SHP77 treated with DMSO at 0.1 percent for 48 hours (cell line): ENCODE data around the gene DLGAP1.
"Not testable (repeated sequence)": the region's sequence is repeated elsewhere in the genome, so short reads cannot be mapped to it uniquely, and the experiment has no call there.

ENCODE experiments used
- DNase-seq: peaks from one replicate; lab custom pipeline; 2025; lab: John Stamatoyannopoulos, UW

The DLGAP1 gene

DNA sequence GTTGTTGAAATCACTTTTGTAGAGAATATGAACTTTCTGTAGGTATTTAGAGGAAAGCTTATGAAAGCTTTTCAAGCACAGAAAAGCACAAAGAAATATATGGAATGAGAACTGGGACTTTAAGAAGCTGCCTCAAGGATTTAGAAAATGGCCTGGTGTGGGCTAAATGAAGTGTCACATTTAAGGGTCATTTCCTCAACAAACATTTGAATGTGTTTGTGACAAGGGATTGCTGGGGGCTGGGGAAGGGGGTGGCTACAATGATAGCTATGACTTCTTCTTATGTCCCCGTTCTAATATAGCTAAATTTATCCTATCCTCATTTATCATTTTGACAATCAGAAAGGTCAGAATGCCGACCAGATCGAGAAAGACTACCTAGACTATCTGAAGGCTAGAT is 69.2 kb downstream of the DLGAP1 start:
- no peak for DNase-seq

DNA sequence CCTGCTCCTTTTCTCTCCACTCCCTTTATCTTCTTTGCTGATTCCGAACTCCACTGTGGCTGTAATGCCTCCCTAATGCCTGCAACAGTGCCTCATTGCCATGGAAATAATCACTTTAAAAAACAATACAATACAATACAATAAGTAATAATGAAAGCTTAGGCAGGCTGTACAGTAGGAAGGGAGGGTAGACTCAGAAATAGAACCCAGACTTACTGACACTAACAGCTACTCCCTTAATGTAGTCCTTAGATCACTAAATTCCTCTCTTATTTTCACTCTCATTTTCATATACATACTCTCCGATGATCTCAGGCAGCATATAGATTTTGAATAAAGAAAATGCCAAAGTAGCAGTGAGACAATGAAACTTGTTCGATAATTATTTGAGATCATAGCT is 70.2 kb downstream of the DLGAP1 start:
- no peak for DNase-seq

DNA sequence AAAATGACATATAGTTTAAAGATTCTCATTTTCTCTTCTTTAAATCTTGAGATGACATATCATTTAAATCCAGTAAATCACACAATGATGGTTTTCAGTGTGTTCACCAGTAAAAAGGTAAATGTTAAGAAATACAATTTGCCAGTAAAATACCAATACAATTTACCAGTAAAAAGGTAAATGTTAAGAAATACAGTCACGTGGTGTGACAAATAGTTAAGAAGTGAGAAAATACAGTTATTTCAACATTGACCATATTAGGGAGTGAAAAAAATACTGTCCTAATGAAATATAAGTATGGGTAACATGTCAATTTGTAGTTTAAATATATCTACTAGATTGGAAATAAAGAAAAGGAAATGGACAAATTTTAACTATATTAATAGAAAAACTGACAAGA is 80.5 kb downstream of the DLGAP1 start:
- no peak for DNase-seq

DNA sequence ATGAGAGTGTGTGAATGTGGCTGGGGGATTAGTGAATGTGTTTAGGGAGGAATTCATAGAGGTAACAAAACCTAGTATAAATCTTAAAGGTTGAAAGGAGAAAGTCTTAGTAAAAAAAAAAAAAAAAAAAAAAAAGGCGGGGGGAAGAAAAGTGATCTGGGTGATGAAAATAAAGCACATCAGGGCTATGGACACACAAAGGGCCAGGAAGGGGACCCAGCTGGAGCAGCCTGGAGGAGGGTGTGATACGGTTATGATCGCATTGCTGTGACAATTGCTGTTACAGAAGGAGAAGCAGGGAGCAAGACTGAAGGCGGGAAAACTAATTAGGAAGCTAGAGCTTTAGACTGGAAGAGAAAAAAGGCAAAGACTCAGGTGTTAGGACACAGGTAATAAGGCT is 85.4 kb downstream of the DLGAP1 start:
- DNase-seq, result no peak

DNA sequence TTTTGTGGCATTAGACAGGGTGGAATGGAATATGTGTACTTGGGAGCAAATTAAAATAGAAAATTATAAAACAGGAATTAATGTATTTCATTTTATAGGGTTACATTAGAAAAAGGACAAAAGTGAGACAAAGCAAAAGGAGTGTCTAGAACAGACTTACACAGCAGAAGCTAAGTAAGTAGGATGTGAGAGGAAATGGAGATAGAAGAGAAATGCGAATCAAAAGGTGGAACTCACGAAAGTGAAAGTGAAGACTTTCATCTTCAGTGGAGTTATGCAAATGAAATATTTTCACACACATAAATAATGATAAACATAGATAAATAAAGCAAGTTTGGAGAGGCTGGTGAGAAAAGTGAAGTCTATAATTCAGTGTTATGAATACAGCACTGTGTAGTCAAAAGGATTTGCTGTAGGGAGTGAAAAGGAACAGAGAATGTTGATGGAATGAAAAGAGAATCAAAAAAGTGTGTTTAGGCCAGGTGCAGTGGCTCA is 94.8 kb downstream of the DLGAP1 start:
- DNase-seq, result no peak

DNA sequence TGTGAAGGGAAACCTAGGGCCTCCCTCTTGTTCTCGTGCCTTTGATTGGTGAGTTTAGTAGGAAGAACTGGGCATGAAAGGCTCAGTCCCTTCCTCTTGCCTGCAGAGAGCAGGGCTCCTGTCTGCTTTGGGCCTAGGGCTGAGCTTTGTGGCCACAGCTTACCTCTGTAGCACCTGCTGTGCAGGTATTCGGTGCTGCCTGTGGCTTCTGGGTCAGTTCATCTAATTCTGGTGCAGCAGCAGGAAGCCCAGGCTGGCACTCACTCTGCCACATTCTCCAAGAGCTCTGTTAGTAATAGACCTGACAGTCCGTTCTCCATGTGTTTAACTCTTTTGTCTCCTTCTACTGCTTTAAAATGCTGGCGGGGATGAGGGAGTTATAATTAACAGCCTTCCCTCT is 96.5 kb downstream of the DLGAP1 start:
- no peak for DNase-seq

DNA sequence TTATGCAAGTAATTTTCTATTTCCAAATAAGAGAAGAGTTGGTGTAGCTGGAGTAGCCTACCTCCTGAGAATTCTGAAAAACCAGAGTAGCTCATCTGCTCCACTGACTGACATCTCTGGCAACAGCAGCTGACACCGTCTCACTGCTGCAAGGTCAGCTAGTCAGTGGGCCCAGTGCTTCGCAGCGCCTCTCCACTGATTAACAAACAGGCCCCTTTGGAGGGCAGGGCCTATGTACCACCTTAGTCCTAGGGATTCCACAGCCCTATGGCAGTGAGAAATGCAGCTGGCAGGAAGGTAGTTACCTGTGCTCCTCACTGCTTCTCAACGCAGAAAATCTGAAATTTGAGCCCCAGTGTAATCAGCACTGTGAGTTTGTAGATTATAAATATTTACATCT is 97.5 kb downstream of the DLGAP1 start:
- DNase-seq, result no peak

DNA sequence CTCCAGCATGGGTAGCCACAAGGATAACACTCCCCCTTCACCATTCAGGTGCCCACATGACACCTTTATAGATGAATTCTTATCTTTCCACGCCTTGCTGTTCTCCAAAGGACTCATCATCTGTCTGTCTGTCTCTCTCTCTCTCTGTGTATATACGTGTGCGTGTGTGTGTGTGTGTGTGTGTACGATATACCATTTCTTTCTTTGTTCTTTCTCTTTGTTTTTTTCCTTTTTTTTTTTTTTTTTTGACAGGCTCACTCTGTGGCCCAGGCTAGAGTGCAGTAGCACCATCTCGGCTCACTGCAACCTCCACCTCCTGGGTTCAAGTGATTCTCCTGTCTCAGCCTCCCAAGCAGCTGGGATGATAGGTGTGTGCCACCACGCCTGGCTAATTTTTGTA is 98.2 kb downstream of the DLGAP1 start:
- no peak for DNase-seq

DNA sequence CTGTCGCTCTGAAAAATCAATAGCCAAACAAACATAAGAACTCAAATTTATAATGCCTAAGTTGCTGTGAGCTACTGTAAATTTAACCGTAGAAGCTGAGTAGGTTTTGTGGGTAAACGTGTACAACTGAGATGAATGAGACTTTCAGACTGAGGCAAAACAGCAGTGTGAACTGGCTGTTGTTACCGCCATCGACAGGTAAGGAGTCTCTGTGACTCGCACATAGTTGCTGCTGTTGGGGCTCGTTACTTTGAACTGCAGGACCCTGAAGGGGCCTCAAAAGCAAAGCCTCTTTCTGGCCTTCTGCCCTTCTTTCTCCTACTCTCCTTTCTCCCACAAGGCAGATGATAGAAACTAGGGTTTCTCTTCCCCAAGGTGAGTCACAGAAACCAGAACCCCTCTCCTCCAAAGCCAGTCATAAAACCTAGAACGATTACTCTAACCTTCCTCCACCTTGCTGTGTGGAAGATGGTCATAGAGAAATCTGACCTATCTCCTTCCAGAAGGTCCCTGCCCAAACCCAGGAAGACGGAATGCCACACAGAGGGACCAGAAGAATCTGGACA is 101.2 kb downstream of the DLGAP1 start:
- no peak for DNase-seq

DNA sequence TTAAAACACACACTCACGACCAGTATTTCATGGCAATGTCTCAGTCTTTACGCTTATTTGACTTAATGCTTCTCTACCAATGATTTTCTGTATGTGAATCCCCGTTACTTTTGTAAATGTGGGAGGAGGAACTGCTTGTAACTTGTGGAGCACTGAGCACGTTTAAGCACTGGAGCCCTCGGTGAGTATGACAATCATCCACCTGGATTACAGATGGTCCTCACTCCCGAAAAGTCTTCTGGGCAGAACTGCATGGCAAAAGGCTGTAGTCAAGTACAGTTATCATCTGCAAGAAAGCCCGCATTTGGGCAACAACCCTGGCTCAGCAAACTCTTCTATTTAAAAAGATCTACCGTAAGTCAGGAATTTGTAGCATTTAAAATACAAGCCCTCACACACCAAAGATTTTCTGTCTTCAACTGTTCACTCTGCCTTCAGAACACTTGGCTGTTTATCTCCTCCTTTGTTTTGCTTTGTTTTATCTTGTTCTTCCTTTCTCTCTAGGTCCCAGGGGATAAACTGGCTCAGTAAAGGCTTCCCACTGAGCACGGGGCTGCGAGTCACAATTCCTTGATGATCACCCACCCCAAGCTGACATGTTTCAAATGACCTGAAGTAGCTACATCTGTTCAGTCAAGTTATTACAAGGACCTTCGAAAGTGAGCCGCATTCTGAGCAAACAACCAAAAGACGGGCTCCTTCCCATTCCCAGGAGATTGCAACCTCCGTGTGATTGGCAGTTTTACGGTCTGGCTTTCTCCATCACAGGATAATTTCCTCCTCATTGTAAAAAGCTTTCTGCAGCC is 102.2 kb downstream of the DLGAP1 start:
- DNase-seq, result no peak

DNA sequence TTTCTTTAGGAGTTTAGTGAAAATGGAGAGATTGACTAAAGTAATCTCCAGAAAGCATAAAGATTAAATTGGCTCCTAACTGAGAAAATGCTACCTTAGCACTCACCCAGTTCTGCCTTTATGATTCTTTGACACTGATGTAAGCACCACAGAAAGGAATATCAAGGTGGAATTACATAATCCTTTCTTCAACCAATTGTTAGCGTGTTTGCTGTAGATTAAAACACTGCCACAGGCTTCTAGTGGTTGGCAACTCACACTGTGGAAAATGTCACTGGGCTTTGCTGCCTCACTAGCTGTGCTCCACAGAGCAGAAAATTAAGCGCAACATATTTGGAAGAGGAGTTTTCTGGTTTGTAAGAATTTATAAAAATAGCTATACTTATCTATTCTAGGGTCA is 104.1 kb downstream of the DLGAP1 start:
- DNase-seq, result no peak

DNA sequence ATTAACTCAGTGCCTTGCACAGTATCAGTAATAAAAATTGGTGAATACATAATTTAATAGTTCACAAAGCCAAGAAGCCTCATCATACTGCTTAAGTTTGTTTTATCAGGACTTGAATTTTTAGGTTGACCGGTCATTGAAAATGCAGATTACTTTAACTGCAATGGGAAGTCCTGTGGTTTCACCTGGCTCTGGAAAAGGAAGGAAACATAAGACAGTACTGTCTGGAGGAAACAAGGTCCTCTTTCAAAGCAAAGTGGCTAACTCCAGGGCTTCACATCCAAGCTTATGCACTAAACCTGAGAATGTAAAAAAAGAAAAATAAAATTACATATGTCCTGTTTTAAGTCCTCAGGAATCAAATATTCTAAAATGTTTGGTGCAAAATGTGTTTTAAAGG is 119.7 kb downstream of the DLGAP1 start:
- no peak for DNase-seq

DNA sequence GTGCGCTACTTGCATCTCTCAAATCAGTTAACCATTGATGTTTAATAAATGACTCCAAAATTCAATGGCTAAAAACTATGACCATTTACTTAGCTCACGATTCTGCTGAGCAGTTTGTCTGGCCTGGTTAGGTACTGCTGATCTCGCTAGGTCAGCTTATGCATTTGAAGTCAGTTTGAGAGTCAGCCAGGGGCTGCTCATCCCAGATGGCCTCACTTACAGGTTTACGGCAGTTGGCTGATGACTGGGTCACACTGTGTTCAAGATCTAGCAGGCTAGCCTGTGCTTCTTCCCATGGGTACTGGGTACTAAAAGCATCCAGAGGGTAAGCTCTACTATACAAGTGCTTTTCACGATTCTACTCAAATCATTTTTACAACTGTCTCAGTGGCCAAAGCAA is 122.1 kb downstream of the DLGAP1 start:
- no peak for DNase-seq

DNA sequence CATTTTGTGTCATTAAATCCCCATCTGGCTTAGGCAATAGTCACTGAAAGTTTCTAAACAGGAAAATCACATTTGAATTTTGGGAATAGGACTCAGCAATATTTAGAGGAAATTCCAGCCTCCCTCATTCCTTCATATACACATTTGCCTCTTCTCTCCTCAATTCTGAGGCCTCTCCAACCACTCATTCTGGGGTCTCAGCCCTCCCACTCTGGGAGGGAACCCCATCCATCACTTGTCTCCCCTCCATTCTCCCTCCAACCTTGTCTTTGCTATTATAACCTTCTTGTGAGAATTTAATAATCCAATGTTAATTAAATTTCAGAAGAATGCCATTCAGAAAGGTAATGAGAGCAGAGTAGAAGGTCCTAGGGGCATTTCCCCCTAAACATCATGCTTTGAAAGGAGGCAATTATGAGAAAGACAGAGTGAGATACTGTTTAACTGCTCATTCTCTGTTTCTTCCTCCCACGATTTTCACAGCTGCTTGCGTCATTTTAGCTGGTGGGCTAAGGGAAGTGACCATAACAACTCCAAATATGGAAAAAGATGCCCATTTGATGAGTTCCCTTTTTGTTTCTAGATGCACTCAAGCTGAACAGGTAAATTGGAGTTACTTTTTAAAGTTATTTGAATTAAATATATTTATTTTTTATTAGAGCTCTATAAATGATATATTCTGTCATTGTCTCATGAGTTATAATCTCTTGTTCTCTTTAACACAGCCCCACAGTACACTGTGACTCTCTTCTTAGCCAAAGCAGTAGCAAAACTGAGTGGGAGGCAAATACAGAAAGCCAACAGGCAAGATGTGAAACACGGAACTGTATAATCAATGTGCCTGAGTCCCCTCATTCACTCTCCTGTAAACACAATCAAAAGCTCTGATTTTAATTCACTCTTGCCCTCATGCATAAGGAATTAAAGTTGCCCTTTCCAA is 135.1 kb downstream of the DLGAP1 start:
- no peak for DNase-seq

DNA sequence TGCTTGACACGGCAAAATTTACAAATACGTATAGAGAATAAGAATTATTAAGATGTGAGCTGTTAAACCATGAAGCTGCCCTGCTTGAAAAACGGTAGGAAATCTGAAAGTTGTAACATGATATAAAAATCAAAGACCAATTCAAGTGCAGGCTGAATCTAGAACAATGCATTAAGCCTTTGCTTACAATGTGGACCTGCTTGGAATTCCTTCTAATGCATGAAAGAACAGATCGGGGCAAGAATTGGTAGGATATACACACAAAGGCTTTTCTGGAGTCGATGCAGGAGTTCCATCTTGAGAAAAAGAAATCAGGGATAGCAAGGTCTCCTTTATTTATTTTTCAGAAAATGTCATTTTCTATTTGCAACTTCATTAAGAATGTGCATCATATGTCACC is 136.8 kb downstream of the DLGAP1 start:
- no peak for DNase-seq

DNA sequence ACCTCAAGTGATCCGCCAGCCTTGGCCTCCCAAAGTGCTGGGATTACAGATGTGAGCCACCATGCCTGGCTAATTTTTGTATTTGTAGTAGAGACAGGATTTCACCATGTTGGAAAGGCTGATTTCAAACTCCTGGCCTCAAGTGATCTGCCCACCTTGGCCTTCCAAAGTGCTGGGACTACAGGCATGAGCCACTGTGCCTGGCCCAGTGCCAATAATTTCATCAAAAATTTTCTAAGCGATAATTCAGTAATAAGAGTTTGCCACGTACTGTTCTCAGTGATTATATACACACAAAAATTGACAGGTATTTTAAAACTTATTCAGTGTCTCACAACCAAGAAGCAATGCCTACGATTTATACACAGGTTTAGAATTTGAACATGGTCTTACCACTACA is 143.2 kb downstream of the DLGAP1 start:
- DNase-seq, result not testable (repeated sequence)

DNA sequence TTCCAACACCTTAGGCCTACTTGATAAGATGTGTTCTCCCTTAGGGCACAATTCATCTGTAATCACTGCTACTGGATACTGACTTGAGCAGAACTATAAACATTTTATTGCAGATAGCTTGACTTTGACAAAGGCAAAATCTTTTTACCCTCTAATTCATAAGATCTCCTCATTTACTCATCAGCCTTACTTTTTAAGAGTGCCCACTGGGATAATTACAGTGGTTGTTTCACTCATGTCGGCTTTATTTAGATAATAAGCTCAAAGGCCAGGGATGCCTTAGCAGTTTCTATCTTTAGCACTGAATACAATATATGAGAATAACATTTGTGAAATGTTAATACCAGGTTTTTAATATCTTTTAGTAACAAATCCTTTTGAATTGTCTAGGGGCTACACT is 144.0 kb downstream of the DLGAP1 start:
- DNase-seq, result no peak

DNA sequence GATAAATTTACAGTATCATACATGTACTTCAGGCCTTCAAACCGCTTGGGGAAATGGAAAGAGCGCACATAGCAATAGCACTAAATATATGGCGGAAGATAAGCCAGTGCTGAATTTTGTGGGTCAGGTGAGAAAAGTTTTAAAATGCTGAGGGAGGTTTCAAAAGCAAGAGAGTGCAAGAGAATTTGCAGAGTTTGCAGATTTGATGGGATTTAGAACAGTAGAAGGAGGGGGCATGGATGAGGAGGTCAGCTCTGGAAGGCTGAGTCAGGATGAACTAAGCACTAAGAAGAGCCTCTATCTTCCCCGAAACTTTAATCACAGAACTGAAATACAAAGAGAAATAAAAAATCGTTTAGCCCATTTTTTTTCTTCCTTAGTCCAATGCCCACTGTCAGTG is 145.9 kb downstream of the DLGAP1 start:
- no peak for DNase-seq

DNA sequence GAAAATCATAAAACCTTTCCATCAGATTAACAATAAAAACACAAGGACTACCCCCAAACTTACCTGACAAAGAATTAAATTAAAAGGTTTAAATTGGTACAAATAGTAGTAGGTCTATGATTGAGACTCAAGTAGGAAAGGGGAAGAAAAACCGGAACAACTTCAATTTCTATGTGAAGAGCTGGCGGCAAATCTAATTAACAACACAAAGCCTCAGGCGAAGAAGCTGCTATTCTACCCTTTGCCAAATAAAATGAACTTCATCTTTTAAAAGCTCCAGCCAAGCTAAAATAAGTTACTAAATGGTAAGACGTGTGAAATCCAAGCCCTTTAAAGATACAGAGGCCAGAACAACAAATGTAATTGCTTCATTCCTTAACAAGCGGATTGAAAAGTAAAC is 146.5 kb downstream of the DLGAP1 start:
- DNase-seq, result no peak

DNA sequence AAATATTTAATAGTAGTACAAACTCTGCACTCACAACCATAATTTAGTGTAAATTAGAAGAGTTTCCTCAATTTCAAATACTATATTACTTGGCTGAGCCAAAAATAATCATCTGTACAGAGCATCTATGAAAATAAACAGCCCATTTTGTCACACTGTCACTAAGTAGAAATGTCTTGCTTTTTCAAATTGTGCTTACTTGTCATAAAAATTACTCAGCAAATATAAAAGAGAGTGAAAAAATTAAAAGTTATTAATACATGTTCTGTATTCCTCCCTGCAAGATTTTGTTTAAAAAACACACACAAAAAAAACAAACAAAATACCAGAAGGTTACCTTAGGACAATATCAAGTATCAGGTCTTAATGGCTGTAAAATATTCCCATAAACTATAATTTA is 155.7 kb downstream of the DLGAP1 start:
- DNase-seq, result no peak

DNA sequence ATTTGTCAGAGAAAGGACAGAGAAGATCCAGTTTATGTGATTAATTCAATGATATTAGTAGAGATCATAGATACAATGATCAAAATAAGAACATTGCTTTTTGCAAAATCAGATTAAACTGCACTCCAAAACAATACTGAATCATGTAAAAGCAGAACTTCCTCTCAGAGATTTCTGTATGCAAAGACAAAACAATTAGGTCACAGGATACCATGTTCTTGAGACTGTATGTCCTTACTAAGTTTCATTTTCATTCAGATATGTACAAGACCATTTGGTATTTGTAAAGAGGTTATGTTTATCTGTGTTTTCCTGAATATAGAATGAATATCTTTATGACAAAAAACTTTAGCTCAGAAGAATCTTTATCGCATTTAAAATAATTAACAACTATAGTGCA is 161.8 kb downstream of the DLGAP1 start:
- no peak for DNase-seq

DNA sequence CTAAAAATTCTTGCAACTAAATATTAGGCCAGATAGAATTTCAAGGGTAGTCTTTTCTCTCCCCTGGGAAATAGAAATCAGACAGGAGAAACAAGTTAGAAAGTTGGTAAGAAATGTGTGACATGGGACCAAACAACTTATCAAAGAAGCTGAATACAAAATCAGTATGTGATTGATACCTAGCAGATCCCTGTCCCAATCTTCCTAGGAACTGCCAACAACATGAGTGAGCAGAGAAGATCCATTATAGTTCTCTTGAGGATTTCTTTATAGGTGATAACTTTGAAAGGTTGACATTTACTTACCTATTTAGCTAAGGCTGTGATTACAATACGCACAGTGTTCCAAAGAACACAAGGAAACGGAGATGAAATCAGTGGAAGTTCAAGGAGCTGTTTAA is 162.4 kb downstream of the DLGAP1 start:
- DNase-seq, result no peak

DNA sequence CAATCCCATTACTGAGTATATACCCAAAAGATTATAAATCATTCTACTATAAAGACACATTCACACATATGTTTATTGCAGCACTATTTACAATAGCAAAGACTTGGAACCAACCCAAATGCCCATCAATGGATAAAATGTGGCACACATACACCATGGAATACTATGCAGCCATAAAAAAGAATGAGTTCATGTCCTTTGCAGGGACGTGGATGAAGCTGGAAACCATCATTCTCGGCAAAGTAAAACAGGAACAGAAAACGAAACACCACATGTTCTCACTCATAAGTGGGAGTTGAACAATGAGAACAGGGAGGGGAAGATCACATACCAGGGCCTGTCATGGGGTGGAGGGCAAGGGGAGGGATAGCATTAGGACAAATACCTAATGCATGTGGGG is 167.8 kb downstream of the DLGAP1 start:
- DNase-seq, result not testable (repeated sequence)
